CMK (cell line): ENCODE data around the gene JAKMIP1.
"Not testable (repeated sequence)": the region's sequence is repeated elsewhere in the genome, so short reads cannot be mapped to it uniquely, and the experiment has no call there.

ENCODE experiments used
- DNase-seq: peaks from one replicate; pipeline ENCODE4 v3.0.0-alpha.2; 2010; ENCODE audit warnings: low read depth

Gene JAKMIP1

GRCh38 chr4:6013564-6013963 is 186.8 kb downstream of the JAKMIP1 start:
- no peak for DNase-seq

DNA sequence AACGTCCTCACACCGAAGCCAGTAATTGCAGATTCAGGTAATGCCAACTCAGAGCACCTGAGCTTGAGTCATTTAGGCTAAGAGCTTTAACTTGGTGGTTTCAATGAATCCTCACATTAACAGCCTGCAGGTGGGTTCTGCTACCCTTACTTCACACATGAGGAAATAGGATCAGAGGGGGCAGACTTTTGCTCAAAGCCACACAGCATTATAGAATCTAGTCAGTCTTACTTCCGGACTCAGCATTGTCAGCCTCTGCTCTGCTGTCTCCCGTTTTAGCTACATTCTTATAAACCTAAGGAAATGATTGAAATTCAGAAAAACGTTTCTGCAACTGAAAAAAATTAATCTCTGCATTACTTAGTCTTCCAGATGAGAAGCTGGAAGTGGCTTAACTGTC is 188.1 kb downstream of the JAKMIP1 start:
- no peak for DNase-seq

GRCh38 chr4:6011686-6012085 is 188.7 kb downstream of the JAKMIP1 start:
- DNase-seq = no peak

- DNase-seq = no peak
These were observed 189.1 kb downstream of the JAKMIP1 start for GRCh38 chr4:6011271-6011671.

DNA sequence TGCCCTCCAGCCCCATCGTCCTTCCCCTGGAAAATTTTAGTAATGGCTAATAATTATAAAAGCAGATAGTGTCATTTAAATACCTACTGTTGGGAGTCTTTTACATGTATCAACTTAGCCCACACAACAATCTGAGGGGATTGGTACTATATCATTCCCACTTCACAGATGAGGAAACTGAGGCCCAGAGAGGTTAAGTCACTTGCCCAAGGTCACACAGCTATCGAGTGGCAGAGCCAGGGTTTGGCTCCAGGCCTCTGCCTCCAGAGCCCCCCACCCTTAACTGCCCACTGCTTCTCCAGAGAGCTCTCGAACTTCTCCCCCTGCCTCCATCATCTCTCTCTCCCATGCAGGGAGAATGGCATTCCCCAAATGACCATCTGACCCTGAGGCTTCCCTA is 189.6 kb downstream of the JAKMIP1 start:
- no peak for DNase-seq

- DNase-seq = no peak
These were observed 190.9 kb downstream of the JAKMIP1 start for GRCh38 chr4:6009452-6009851.

DNA sequence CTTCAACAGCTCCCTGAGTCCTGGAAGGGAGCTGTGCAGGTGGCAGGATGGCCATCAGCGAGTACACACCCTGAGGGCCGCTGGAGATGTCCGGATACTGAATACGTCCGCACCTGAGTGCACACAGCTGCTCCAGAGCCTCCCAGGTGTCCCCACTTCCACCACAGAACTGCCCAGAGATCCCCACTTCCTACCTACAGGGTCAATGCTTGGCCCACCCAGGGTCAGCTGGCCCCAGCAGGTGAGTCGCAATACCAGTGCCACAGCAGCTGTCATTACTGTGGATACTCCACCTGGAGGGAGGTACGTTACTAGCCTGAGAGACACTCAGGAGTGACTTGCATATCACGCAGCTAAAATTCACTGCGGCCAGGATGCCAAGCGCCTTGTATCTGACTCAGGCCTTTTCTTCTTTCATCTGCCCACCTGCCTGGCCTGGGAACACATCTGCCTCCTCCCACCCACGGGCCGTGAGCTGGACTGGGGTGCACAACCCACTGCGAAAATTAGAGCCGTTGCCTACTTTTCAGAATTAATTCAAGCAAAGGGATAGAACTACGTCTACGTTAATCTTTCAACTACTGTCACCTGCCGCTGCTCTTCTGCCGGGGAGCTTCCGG is 191.5 kb downstream of the JAKMIP1 start:
- DNase-seq = no peak

GRCh38 chr4:6008092-6008551 is 192.2 kb downstream of the JAKMIP1 start:
- DNase-seq = no peak

- DNase-seq = no peak
These were observed 195.2 kb downstream of the JAKMIP1 start for GRCh38 chr4:6005175-6005574.

- DNase-seq = not testable (repeated sequence)
These were observed 196.9 kb downstream of the JAKMIP1 start for GRCh38 chr4:6003485-6003884.

DNA sequence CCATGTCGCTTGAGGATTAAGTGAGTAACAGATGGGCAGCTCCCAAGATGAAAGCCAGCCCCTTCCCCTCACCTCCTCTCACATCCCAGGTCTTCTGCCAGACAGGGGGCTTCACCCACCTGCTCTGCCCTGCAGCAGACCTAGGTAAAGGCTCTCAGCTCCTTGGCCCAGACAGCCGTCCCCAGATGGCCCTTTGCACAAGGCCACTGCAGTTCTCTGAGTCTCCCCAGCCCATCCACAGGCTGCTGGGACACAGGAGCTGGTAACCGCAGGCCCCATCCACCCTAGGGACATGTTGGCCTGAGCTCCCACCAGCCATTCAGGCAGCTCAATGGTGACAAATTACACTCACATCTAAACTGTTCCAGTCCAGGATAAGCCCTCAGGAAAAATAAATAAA is 197.4 kb downstream of the JAKMIP1 start:
- DNase-seq = no peak

DNA sequence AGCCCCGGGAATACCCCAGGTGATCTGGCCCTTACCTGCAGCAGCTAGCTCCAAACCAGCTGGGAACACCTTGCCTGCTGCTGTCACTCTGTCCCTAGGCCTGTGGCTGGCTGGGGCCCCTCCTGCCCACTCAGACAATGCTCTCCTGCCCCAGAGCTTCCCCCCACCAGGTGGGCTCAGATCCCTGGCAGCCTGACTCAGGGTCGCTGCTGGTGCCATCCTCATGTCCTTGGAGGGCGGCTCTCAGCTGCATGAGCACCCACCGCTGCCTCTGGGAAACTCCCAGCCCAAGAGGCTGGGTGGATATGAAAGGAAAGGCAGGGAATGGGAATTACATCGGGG is 197.9 kb downstream of the JAKMIP1 start:
- DNase-seq = no peak

DNA sequence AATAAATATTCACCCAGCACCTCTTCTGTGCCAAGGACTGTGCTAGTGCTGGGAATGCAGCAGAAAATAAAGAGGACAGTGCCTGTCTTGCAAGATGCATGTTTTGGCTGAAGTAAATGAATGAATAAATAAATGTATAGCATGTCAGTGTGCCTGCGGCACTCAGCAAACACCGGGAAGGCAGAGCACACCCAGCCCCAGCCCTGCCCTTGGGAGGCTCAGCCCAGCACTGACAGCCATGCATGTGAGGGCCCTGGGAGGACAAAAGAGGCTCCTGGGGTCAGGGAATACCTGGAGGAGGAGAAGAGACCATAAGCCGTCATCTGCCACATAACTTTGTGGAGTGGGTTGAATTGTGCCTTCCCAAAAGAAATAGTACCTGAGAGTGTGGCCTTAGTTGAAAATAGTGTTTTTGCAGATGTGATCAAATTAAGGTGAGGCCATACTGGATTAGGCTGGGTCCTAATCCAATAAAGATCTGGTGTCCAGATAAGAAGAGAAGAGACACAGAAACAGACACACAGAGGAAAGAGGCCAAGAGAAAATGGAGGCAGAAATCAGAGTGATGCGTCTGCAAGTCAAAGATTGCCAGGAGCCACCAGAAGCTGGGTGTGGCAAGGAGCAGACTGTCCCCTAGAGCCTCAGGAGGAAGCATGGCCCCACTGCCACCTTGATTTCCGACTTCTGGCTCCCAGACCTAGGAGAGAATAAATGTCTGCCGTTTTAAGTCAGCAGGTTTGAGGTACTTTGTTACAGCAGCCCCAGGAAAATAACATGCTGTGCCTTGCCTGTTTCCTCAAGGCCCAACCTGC is 198.5 kb downstream of the JAKMIP1 start:
- DNase-seq = no peak

- no peak for DNase-seq
These were observed 200.5 kb downstream of the JAKMIP1 start for GRCh38 chr4:5999830-6000365.

DNA sequence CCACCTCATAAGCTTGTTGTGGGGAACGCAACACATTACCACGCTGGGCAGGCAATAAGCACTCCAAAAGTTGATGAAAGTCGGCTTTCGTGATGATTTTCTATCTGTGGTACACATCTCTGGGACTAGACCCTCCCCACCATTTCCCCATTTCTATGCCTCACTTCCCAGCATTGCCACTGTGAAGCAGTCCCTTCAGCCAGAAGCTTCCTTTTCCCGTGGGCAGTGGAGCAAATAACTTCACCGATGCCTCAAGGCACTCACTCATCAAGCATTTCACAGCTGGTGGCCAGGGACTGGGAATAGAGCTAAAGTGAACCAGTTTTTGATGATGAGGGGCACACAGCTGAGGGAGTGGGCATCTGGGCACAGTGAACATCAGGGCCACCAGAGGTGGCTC is 201.0 kb downstream of the JAKMIP1 start:
- DNase-seq = no peak

DNA sequence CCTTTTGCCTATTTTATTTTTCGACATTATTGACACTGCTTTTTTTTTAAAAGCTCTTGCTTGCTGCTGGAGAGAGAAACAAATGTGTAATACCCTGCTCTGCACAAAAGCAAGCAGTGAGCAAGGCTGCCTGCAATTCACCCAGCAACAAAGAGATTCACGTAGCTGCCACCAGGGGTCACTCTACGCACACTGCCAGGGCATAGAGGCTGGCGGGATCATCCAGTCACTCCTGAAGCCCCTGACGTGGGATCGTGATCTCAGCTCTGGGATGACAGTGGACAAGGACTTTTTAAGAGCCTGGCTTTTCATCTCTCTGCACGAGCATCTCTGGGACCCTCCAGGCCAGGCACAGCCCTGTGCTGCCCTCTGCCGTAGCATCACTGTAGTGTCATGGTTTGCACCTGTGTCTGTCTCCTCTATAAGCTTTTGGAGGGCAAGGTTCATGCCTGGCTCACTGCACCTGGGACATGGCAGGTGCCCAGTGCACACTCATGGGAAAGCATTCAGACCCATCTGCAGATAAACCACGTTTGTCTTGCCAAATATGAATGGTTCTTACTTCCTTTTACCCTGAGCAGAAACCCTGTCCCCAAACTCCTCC is 201.9 kb downstream of the JAKMIP1 start:
- DNase-seq = peak; percentile 41

GRCh38 chr4:5996641-5997040 is 203.7 kb downstream of the JAKMIP1 start:
- no peak for DNase-seq

- DNase-seq = no peak
These were observed 204.3 kb downstream of the JAKMIP1 start for GRCh38 chr4:5995901-5996623.

- DNase-seq = no peak
These were observed 206.2 kb downstream of the JAKMIP1 start for GRCh38 chr4:5993876-5994811.

GRCh38 chr4:5993346-5993745 is 207.0 kb downstream of the JAKMIP1 start:
- DNase-seq = not testable (repeated sequence)

DNA sequence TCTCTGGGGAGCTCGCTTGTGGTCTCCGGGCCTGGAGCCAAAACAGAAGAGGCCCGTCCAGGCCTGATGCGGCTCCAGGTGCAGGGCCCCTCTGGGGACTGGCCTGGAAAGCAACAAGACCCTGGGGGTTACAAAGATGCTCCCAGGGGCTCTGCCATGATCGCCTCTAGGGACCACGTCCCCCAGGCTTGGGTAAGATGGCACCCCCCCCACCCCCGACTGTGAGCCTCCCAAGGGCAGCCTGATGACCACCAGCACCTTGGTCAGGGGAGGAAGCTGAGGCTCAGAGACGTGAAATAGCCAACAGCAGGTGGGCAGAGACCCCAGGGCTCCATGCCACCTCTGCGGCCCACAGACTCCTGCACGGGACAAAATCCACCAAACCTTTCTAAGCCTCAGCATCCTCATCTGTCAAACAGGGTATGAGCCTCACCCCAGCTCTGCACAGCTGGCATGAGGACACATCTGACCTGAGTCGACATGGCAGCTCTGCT is 207.5 kb downstream of the JAKMIP1 start:
- no peak for DNase-seq
